ENCODE measurements around the gene GLRX.

DNA sequence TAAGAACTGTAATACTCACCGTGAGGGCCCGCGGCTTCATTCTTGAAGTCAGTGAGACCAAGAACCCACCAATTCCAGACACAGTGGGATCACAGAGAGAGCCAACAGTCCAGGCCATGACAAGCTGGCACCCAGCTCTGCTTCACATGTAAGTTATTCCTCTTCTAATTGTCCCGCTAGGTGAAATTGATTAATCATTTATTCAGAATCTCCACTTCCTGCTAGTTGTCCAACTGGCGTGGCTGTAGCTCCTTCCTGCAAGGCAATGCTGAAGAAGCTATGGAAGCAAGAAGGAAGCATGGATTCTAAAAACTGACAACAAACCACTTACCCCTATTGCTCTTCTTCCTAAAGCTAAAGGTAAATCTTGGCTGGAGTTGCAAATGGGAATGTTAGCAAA lies 30.0 kb upstream of the GLRX start:
- TF ChIP-seq CTCF (conservative IDR thresholded peaks at IDR 0.05; ENCODE audit: low read length) (no peak), EZH2phosphoT487 (IDR thresholded peaks at IDR 0.05; ENCODE audit: borderline replicate concordance, low read depth, low read length) (no peak)
